Urinary bladder (tissue), 2 donors: Measurements from ENCODE around the gene AFDN. TPM values are rescaled to one million over a fixed set of nuclear protein-coding genes. Genes with fewer than 3 reads are reported as not detected.

ENCODE experiments used
- polyA plus RNA-seq: library from polyadenylated mRNA; stranded (reverse); fragments of 200-250 nt; gene quantifications from one replicate; pipeline ENCODE4 v1.2.3, GENCODE V29; 2013
- total RNA-seq: library from RNA; depleted of rRNA; stranded (reverse); fragments of >200 nt; gene quantifications from one replicate; pipeline ENCODE4 v1.2.3, GENCODE V29; 2014
- donor health status: healthy.

Gene AFDN
- total and polyA plus RNA-seq, 2 donors: 29.6 to 177 TPM

Other genes starting within 250 kb of the AFDN start
- gene KIF25, start 170.8 kb downstream of the AFDN start, total RNA-seq: not detected
- 0.53 TPM for gene KIF25, start 170.8 kb downstream of the AFDN start, polyA plus RNA-seq